ENCODE results near the gene ERCC6L2.

DNA sequence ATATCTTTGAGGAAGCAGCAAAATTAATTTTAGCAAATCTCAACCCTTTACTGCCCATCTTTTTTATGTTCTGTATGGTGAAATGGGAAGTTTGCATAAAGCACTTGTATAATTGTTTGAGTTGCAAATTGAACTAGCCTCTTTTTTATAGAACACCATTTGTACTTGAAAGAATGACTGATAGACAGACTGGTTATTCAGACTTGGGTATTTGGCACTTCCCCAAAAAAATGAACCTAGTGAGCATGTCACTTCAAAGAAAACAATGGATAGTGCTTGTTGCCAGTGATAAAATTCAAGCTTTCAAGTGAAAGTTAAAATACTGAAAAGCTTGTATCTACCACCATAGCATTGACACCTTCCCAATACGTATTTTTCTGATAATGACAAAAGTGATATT lies 115.8 kb downstream of the ERCC6L2 start:
- TF ChIP-seq ZBTB8A (tag by site-specific recombination; IDR thresholded peaks at IDR 0.05) (no peak), ZNF140 (tag by site-specific recombination; IDR thresholded peaks at IDR 0.05) (no peak), ZNF670 (tag by site-specific recombination; IDR thresholded peaks at IDR 0.05; ENCODE audit: low read depth) (no peak), OSR2 (tag by site-specific recombination; IDR thresholded peaks at IDR 0.05) (no peak), HOXC10 (CRISPR knock-in tag; IDR thresholded peaks at IDR 0.05) (no peak), ZNF555 (tag by site-specific recombination; conservative IDR thresholded peaks at IDR 0.05) (no peak), ZNF530 (tag by site-specific recombination; IDR thresholded peaks at IDR 0.05; ENCODE audit: low read depth) (no peak), MYNN (tag by site-specific recombination; IDR thresholded peaks at IDR 0.05; ENCODE audit: borderline replicate concordance) (no peak), ZNF560 (tag by site-specific recombination; IDR thresholded peaks at IDR 0.05; ENCODE audit: borderline replicate concordance) (no peak), ZNF600 (tag by site-specific recombination; IDR thresholded peaks at IDR 0.05) (no peak), ZNF311 (tag by site-specific recombination; IDR thresholded peaks at IDR 0.05; ENCODE audit: borderline replicate concordance) (no peak)
- TF ChIP-seq, protein P1, sequence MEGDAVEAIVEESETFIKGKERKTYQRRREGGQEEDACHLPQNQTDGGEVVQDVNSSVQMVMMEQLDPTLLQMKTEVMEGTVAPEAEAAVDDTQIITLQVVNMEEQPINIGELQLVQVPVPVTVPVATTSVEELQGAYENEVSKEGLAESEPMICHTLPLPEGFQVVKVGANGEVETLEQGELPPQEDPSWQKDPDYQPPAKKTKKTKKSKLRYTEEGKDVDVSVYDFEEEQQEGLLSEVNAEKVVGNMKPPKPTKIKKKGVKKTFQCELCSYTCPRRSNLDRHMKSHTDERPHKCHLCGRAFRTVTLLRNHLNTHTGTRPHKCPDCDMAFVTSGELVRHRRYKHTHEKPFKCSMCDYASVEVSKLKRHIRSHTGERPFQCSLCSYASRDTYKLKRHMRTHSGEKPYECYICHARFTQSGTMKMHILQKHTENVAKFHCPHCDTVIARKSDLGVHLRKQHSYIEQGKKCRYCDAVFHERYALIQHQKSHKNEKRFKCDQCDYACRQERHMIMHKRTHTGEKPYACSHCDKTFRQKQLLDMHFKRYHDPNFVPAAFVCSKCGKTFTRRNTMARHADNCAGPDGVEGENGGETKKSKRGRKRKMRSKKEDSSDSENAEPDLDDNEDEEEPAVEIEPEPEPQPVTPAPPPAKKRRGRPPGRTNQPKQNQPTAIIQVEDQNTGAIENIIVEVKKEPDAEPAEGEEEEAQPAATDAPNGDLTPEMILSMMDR (tag by site-specific recombination; IDR thresholded peaks at IDR 0.05): no peak
- TF ChIP-seq, protein P2, sequence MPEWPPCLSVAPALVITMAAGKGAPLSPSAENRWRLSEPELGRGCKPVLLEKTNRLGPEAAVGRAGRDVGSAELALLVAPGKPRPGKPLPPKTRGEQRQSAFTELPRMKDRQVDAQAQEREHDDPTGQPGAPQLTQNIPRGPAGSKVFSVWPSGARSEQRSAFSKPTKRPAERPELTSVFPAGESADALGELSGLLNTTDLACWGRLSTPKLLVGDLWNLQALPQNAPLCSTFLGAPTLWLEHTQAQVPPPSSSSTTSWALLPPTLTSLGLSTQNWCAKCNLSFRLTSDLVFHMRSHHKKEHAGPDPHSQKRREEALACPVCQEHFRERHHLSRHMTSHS (tag by site-specific recombination; IDR thresholded peaks at IDR 0.05): no peak

All from HEK293 (cell line).